Measurements from ENCODE around the gene SLC25A31. TPM values are rescaled to one million over a fixed set of nuclear protein-coding genes. Genes with fewer than 3 reads are reported as not detected.
A peak's percentile ranks its signal among the peaks of the same experiment; 100 is the strongest.

Gene SLC25A31
- total and polyA plus RNA-seq, 2 of the 13 experiments (the other 11 are each of a cell fraction or from before 2014, with no cell fraction given) = 0.04 TPM; not detected in 1

DNA sequence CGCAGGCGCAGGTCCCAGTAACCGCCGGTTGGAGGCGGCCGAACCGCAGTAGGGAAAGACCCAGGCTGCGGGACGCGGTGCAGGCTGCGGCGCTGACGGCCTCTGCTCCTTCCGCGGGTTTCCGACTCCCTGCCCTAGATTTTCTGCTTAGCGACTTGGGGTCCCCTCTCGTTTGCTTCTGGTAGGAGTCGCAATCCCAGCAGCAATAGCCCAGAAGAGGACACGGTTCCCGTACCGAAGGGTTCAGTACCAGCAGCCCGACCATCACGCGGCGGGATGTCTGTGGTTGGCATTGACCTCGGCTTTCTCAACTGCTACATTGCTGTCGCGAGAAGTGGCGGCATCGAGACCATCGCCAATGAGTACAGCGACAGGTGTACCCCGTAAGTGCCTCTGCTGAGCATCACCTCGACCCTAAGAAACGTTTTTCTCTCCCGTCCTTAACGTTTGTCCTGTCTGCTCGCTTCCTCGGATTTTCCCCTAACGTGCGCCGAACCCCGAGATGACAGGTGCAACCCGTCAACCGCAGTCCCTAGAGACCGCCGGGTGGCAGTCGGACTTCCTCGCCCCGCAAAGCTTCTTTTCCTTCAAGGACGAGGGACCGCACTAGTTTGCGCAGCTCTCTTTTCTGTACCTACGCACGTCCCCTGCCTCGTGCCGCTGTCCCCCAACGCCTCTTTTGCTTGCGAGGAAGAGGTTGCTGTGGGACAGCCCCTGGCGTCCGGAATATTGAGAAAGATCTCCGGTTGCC is 52.2 kb downstream of the SLC25A31 start, which contains the start of gene HSPA4L (continued):
- TF ChIP-seq ZMYM3 (CRISPR knock-in tag; IDR thresholded peaks at IDR 0.05) (0 out of 2 replicates have a peak, but pooled peaks have one; percentile 9), ZNF567 (CRISPR knock-in tag; IDR thresholded peaks at IDR 0.05; ENCODE audit: borderline replicate concordance) (peak; percentile 86; the same call in 1 of the 2 replicates), ZSCAN21 (CRISPR knock-in tag; IDR thresholded peaks at IDR 0.05; ENCODE audit: borderline replicate concordance) (peak; percentile 18; the same call in 1 of the 2 replicates), POLR2AphosphoS5 (IDR thresholded peaks at IDR 0.05; ENCODE audit: low read depth, low read length) (peak; percentile 79), IRF2 (CRISPR knock-in tag; IDR thresholded peaks at IDR 0.05) (peak; percentile 11; the same call in 1 of the 2 replicates), HOXA5 (CRISPR knock-in tag; IDR thresholded peaks at IDR 0.05) (peak; percentile 74; the same call in 1 of the 2 replicates), ZNF879 (CRISPR knock-in tag; IDR thresholded peaks at IDR 0.05) (no peak), ZC3H13 (CRISPR knock-in tag; IDR thresholded peaks at IDR 0.05) (no peak), ZNF678 (CRISPR knock-in tag; IDR thresholded peaks at IDR 0.05) (no peak), REPIN1 (CRISPR knock-in tag; IDR thresholded peaks at IDR 0.05; ENCODE audit: borderline replicate concordance, low read depth) (peak; percentile 30; the same call in 1 of the 2 replicates), MXD4 (CRISPR knock-in tag; IDR thresholded peaks at IDR 0.05) (0 out of 2 replicates have a peak, but pooled peaks have one; percentile 23), POLR2A (IDR thresholded peaks at IDR 0.05; ENCODE audit: insufficient read depth in 1 of 2, low read depth in 2 of 2, low read length in 2 of 2) (peak; percentile 90 to 94), HDAC1 (CRISPR knock-in tag; IDR thresholded peaks at IDR 0.05) (peak; percentile 80)
- TF ChIP-seq, protein P1, sequence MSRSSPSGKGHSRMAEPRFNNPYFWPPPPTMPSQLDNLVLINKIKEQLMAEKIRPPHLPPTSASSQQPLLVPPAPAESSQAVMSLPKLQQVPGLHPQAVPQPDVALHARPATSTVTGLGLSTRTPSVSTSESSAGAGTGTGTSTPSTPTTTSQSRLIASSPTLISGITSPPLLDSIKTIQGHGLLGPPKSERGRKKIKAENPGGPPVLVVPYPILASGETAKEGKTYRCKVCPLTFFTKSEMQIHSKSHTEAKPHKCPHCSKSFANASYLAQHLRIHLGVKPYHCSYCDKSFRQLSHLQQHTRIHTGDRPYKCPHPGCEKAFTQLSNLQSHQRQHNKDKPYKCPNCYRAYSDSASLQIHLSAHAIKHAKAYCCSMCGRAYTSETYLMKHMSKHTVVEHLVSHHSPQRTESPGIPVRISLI (CRISPR knock-in tag; IDR thresholded peaks at IDR 0.05; ENCODE audit: borderline replicate concordance) = peak; percentile 9; the same call in 1 of the 2 replicates
- TF ChIP-seq, protein P2, sequence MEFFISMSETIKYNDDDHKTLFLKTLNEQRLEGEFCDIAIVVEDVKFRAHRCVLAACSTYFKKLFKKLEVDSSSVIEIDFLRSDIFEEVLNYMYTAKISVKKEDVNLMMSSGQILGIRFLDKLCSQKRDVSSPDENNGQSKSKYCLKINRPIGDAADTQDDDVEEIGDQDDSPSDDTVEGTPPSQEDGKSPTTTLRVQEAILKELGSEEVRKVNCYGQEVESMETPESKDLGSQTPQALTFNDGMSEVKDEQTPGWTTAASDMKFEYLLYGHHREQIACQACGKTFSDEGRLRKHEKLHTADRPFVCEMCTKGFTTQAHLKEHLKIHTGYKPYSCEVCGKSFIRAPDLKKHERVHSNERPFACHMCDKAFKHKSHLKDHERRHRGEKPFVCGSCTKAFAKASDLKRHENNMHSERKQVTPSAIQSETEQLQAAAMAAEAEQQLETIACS (CRISPR knock-in tag; IDR thresholded peaks at IDR 0.05) = peak; percentile 41; the same call in 1 of the 2 replicates
- TF ChIP-seq, protein P3, sequence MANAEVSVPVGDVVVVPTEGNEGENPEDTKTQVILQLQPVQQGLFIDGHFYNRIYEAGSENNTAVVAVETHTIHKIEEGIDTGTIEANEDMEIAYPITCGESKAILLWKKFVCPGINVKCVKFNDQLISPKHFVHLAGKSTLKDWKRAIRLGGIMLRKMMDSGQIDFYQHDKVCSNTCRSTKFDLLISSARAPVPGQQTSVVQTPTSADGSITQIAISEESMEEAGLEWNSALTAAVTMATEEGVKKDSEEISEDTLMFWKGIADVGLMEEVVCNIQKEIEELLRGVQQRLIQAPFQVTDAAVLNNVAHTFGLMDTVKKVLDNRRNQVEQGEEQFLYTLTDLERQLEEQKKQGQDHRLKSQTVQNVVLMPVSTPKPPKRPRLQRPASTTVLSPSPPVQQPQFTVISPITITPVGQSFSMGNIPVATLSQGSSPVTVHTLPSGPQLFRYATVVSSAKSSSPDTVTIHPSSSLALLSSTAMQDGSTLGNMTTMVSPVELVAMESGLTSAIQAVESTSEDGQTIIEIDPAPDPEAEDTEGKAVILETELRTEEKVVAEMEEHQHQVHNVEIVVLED (CRISPR knock-in tag; IDR thresholded peaks at IDR 0.05; ENCODE audit: borderline replicate concordance) = peak; percentile 44; the same call in 1 of the 2 replicates
- TF ChIP-seq, protein P4, sequence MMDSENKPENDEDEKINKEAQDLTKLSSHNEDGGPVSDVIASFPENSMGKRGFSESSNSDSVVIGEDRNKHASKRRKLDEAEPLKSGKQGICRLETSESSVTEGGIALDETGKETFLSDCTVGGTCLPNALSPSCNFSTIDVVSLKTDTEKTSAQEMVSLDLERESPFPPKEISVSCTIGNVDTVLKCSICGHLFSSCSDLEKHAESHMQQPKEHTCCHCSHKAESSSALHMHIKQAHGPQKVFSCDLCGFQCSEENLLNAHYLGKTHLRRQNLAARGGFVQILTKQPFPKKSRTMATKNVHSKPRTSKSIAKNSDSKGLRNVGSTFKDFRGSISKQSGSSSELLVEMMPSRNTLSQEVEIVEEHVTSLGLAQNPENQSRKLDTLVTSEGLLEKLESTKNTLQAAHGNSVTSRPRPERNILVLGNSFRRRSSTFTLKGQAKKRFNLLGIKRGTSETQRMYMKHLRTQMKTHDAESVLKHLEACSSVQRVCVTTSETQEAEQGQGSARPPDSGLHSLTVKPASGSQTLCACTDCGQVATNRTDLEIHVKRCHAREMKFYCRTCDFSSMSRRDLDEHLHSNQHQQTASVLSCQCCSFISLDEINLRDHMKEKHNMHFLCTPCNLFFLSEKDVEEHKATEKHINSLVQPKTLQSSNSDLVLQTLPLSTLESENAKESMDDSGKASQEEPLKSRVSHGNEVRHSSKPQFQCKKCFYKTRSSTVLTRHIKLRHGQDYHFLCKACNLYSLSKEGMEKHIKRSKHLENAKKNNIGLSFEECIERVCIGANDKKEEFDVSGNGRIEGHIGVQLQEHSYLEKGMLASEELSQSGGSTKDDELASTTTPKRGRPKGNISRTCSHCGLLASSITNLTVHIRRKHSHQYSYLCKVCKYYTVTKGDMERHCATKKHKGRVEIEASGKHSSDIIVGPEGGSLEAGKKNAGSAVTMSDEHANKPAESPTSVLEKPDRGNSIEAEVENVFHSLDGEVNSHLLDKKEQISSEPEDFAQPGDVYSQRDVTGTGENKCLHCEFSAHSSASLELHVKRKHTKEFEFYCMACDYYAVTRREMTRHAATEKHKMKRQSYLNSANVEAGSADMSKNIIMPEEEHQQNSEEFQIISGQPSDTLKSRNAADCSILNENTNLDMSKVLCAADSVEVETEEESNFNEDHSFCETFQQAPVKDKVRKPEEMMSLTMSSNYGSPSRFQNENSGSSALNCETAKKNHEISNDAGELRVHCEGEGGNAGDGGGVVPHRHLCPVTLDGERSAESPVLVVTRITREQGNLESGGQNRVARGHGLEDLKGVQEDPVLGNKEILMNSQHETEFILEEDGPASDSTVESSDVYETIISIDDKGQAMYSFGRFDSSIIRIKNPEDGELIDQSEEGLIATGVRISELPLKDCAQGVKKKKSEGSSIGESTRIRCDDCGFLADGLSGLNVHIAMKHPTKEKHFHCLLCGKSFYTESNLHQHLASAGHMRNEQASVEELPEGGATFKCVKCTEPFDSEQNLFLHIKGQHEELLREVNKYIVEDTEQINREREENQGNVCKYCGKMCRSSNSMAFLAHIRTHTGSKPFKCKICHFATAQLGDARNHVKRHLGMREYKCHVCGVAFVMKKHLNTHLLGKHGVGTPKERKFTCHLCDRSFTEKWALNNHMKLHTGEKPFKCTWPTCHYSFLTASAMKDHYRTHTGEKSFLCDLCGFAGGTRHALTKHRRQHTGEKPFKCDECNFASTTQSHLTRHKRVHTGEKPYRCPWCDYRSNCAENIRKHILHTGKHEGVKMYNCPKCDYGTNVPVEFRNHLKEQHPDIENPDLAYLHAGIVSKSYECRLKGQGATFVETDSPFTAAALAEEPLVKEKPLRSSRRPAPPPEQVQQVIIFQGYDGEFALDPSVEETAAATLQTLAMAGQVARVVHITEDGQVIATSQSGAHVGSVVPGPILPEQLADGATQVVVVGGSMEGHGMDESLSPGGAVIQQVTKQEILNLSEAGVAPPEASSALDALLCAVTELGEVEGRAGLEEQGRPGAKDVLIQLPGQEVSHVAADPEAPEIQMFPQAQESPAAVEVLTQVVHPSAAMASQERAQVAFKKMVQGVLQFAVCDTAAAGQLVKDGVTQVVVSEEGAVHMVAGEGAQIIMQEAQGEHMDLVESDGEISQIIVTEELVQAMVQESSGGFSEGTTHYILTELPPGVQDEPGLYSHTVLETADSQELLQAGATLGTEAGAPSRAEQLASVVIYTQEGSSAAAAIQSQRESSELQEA (CRISPR knock-in tag; IDR thresholded peaks at IDR 0.05; ENCODE audit: not compliant biosample characterization) = peak; percentile 68

All from HepG2 (cell line).